NCI-H1417 (cell line): Measurements from ENCODE around the gene GSDME.

Source experiments
- DNase-seq, 3 experiments: peaks; one replicate each; lab custom pipeline; 2025; lab: John Stamatoyannopoulos, UW

Gene GSDME

DNA sequence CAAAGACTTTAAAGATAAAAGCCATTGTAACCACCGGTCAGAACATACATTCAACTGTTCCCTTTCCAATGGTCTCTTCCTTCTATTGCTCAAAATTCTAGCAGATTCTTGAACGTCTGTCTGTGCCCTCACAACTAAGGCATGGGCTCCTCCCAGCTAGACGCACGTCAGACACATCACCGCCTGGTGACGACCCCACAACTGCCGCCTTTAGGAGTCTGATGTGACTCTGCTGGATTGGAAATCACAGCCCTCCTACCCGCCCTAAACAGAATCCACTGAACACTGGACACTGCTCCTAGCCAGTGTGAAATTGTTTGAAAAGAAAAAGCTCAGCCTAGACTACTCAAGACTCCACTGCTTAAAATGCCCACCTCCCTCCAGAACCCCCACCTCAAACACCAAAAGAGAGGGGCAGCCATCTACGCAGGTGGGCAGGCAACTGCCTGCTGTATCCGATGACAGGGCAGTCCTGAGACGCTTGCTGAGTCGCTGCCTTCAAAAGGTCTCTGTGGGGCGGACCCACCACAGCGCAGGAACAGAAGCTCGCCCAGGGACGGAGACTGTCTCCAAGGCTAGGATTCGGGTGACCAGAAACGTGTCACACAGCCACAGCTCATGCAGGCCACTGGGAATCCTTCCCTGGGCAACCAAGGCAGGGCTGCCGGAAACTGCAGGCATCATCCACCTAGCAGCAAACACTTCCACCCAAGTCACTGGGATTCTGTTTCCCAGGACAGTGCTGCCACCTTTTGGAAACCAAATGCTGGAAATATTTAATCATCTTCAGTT is 34.7 kb downstream of the GSDME start:
- peak in 2 of 3 experiments; percentile 19 to 63 for DNase-seq

DNA sequence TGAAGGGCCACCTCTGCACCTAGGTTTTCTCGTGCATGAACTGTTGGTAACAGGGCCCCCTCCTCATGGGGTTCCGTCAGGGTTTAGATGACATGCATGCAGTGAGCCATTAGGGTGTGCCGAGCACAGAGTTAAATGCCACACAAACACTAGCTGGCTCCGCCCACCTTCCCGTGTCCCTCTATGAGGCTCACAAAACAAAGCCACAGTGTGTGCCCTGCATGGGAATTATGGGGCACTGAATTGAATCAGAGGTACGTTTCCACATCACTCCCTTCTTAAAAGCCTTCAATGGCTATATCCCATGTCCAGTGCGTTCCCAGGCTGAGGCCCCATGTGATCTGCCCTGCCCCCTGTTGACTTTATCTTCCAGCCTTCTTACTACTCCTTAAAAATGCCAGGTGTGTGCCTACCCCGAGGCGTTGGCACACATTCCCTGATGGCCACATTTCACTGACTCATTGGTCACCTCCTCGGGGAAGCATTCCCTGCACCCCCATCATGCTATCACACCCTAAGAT is 35.7 kb downstream of the GSDME start:
- peak in 1 of 3 experiments; percentile 29 for DNase-seq

DNA sequence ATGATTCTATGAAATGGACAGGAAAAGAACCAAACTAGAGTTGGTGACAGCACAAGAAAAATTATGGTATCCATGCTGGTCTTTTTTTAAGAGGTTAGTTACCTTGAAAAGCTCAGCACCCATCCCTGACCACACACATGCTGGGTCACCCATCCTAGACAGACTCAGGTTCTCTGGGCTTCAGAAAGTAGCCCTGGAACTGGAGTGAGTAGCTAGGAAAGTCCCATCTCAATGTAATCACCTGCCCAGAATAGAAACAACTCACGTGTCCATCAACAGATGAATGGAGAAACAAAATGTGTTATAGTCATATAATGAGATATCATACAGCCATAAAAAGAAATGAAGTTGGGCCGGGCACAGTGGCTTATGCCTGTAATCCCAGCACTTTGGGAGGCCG is 37.0 kb downstream of the GSDME start:
- no peak for DNase-seq

DNA sequence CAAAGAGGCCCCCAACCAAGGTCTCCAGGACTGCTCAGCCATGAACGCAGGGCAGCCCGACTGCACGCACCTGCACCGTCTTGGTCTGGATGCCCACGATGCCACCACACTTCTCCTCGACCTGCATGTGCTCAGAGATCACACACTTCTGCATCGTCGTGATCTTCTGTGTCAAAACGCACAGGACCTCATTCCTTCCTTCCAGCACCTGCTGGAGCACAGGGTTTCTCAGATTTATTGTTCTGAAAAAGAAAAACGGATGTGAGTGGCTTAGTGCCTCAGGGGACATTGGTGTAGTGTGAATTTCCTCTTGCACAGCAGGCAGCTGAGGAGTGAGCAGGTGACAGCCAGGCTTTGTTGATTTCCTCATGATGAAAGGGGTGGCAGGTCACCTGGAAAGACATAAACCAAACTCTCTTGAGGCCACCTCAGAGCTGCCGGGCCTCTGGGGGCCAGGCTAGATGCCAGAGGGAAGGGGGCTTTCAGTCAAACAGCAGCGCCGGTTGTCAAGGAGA is 38.2 kb downstream of the GSDME start:
- peak; percentile 11 to 96 (median 81) for DNase-seq

DNA sequence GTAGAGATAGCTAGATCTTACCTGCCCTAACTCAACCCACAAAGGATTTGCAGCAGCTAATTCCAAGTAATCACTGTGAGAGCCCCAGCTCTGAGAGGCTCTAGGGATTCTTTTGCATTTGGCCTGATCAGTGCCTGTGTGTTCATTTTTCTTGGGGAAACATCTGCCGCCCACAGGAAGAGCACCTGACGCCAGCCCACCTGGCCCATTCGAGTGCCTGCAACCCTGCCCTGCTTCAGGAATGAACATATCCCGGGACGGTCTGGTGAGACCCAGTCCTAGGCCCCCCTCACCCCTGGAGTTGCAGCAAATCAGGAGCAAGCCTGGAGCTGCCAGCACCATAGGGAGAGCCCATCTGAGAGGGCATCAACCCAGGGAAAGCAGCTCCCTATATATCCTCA is 38.8 kb downstream of the GSDME start:
- DNase-seq = peak in 1 of 3 experiments; percentile 35

DNA sequence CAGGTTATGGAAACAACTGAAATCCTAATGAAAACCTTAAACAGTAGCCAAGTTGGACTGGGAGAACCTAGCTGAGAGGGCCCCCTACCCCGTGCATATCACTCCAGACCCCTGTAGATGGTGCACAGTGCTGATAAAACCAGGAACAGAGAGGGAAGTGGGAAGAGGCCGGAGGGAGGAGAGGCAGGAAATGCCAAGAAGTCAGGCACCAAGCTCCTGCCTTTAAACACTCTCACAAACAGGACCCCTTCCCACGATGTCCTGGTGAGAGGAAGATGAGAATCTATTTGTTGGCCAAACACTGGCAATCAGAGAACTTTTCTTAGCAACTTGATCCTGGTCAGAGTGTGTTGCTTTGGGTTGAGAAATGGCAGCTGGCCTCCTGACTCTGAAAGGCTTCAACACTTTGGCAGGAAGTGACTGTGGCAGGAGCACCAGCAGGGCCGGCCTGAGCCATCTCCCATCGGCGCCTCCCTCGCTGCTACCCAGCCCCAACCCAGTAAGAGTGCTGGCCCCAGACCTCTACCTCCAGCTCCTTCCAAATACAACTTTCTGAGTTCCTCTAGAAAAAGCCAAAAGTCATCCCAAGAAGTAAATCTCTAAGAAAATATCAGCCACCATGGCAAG is 39.5 kb downstream of the GSDME start:
- DNase-seq = no peak

DNA sequence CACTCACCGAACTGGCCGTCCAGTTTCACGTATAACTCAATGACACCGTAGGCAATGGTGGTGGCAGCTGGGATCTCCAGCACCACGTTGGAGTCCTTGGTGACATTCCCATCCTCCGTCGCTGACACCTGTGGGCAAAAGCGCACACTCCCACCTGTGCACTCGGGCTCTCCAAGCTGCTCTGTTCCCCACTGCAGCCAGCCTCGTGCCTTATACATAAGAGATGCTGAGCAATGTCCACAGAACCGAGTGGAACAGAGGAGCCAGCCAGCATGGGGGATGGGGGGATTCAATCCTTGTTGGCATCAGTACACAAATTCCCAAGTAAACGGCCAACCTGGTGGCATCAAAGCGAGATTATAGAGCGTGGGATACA is 40.0 kb downstream of the GSDME start:
- no peak for DNase-seq

DNA sequence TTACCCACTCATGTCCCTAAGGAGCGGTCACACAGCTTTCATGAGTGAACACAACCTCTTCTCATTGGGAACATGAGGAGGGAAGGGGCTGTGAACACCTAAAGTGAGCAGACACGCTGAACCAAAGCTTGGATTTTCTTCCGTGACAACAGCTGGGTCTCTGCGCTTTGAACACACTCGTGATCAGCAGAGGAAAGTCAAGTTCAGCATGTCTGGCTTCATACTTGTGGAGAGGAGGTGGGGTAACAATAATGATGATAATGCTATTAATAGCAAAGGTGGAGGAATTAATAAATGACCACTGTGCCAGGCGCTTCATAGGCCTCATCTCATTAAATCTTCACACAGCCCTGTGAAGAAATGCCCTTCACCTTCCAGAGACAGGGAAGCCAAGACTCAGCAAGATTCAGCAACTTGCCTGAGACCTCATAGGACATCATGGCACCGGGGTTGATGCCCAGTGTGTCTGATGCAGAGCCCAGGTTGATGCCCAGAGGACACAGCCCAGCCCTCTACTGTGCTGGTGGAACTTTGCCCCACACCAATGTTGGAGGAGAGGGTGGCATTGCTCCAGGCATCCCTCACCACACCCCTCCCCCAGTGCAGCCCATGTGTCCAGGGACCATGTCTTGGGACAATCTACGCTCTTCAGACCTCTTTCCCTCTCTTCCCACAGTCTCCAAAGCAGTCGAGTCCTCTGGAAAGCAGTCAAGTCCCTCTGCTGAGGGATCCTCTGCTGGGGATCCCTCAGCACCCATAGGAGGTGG is 40.6 kb downstream of the GSDME start:
- no peak for DNase-seq

DNA sequence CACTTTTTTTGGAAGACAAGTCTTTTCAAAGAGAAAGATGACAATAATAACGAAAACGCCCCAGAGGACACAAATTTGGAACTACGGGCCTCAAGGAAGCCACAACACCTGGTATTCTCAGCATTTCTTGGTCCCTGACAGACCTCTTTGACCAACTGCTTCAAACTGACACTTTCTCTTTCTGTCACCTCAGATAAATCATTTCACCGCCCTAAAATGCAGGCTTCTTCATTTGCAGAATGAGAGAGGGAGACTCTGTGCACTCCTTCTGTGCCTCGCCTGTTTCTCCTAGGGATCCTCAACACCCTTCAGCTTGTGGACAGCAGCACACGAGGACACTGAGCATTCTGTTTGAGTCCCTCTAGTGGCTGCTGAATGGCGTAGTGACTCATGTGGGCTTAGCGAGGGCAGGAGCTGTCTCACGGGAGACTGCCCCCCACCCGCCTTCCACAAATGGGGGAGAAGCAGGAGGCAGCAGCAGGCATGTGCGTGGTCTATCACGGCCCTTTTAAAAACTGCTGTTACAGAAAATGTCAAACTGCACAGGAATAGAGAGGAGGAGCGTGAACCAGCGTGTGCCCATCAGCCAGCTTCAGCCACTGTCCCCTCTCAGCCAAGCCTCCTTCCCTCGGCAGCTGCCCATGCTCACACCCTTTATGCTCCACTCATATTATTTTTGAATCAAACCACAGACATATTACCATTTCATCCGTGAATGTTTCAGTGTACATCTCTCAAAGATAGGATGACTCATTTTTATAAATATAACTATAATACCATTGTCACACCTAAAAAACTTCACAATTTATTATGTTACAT is 41.4 kb downstream of the GSDME start:
- peak in 1 of 3 experiments; percentile 15 for DNase-seq

DNA sequence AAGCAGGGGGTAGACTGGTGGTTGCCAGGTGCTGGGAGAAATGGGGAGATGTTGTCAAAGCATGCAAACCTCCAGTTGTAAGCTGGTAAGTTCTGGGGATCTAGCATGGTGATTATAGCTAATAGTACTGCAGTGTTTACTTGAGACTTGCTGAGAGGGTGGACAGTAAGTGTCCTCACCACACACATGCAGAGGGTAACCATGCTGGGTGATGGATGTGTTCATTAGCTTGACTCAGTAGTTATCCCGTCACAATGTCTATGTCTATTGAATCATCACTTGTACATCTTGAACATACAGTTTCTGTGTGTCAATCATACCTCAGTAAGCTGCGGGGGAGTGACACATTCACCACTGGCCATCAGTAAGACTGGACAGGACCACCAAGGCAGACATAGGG is 42.1 kb downstream of the GSDME start:
- DNase-seq = peak in 1 of 3 experiments; percentile 62

DNA sequence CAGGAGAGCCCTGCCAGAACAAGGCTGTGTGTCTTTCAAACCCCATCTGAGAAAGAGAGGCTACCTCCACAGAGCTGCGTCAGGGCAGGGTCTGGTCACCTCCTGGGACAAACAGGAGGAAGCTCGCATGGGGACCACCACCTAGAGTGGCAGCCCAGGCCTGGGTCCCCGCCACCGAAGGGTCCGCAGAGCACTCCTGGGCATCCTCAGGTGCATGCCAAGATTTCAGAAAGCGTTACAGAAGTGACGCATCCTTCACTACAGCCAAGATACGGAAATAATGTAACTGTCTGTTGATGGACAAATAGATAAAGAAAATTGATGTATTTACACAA is 42.6 kb downstream of the GSDME start:
- DNase-seq = no peak

DNA sequence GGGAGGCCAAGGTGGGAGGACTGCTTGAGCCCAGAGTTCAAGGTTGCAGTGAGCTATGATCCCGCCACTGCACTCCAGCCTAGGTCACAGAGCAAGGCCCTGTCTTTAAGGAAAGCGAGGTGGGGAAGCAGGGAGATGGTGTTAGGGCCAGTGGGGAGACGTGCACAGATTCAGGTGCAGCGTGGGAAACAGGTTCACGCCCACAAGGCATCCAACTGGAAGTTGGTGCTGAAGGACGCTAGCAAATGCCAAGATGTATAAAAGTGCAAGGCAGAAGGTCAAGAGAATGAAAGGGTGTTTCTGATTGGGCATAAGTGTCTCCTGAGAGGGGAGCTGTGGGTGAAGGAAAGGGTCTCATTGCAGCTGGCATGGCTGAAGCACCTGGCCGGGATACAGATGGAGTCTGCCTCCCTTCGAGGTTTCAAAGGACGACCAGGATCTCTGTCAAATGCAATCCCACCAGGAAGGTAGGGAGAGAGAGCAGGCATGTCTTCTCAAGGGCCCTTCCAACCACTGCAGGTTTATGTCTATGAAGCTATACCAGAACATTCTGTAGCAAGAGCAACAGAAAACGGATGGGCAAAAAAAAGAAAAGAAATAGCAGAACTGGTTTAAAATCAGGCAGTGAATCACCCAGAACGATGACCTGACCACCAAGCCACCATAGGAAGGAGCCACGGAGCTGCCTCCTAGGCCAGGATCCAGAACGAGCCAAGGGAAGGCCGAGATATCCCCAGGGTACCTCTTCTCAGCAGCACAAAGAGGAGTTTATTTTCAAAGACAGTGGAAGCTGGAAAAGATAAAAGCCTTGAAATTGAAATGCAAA is 43.2 kb downstream of the GSDME start:
- no peak for DNase-seq

DNA sequence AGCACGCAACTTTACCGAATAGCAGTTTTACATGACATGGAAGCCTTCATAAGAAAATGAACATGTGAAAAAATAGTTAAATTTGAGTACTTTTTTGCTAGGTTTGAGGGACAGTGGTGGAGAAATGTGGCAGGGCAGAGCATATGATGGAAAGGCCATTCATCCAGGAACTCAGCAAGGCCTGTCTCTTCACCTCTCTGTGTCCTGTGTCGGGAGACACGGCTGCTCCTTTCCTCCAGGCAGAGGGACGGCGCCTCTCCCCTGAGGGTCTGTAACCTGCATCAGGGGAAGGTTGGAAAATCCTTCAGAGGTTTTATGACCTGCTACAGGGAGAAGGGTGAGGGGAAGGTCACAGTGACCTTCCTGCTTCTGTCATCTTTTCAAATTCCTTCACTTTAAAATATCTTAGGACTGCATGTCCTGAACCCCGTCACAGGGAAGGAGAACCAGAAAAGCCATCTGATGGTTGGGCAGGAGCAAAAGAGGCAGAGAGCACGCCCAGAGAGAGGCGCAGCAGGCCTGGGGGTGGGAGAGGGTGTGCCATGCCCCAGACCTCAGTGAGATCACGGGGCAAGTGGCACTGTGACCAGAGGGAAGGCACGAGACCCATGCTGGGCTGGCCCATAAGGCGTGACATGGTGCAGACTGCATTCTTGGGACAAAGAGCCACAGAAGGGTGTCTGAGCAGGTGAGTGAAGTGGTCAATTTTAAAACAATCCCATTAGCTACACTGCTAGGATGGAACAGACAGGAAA is 44.0 kb downstream of the GSDME start:
- DNase-seq = no peak

DNA sequence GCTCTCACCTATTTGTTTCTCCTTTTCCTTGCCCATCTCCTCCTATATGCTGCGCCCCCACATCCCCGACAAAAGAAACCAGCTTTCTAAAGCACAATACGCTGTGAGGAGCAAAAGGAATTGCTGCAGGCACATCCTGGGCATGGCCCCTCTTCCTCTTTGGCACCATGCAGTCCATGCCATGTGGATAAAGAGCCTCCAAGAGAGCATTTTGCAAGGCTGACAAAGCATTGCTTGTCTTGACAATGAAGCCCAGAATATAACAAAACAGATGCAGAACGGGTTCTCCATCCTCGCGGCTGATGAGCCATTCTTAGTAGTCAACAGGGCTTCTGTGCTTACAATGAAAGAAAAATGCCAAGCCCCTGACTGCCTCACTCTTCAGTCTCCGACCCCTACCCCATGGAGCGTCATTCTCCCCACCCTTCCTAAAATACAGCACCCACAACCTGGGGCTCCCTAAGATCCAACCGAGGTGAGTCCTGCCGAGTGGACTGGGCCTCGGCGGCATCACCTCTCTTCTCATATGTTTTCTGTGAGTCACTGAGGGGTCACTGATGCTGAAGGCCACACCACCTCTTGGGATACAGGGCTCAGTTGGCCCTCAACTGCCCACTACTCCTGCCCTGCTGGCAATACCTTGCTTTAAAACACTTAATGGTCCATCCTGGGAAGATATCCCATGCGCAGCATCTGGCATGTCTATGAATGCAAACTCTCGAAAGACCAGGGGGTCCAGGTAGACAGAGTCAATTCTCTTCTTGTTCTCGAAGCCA is 47.5 kb downstream of the GSDME start:
- DNase-seq = no peak

DNA sequence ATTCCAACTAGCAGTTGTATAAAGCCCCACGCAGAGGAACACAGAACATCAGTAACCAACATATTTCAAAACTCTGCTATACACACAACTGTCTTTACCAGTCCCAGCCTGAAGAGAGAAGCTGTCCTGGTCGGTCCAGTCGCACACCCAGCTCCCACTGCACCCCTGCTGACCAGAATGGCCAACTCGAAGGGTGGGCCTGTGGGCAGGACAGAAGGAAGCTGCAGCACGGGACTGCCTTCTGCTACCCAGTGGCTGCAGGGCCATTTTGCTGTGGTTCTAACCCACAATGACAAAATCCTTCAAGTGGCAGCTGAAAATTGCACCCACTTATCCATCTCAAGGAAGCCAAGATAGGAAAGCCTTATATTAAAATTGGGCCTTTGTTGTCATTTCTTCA is 48.2 kb downstream of the GSDME start:
- DNase-seq = no peak

DNA sequence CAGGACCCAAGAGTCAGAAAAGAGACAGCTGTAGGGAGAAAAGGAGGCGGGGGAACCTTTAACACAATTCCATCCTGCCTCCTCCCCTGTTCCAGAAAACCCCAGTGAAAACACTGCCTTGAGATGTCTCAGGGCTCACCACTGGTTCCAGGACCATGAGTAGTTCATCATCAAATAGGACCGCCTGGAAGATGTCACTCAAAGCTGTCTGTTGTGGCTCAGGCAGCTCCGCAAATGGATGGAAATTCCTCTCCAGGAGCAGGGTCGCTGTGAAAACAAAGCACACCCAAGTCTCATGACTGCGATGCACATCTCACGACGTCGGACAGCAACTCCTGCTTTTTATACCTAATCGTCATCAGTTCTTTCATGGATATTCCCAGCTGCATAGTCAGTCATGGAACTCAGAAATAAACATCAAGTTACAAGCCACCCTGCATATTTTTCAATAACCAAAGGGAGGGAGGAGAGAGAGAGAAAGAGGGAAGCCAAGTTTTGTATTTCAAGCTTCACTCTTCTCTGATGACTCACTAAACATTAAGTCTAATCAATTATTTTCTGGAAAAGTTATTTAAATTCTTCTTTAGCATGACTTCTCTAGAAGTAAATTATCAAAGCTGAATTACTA is 49.2 kb downstream of the GSDME start:
- no peak for DNase-seq

DNA sequence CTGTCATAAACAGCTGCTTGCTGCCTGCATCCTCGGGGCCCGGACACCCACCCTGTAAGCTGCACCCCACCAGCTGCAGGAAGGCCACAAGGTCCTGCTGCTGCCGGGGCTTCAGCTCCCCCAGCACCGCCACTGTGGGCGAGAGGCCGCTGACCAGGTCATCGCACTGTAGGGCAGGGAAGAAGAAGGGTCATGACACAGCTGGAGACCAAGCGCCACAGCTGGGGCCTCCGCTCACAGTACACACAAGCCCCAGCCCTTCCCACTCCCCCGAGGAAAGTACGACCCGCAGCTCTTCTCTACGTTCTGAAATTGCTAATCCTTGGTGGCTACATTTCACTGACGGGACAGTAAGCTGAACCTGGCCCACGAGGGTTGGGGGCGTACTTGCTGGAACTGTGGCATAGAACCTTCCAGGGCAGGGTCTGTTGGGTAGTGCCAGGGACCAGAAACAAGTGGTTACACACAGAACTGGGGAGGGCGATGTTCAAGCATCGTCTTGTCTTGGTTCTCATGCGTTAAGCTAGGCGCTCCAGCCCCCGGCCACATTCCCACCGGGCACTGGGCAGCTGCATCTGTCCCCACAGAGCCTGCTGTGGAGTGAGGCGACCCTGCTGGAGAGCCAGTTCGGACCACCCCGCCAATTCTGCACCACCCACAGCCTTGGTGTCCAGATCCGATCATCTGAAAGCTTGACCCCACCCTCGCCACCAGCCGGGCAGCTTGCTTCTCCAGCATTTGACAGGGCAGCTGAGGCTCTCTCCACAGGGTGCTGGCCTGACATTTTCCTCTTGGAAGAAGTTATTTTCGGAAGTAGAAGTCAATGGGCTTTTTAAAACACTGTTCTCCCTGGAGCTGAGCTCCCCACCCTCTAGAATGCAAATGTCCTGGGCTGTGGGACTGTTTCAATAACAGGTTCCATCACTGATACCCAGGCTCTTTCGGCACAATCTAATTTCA is 50.8 kb downstream of the GSDME start:
- DNase-seq = no peak
